ENCODE results near the gene NMRK1.

GRCh38 chr9:75081632-75082031 lies 6.3 kb downstream of the NMRK1 start:
- TF ChIP-seq CTCF (IDR thresholded peaks at IDR 0.05) (no peak), EZH2phosphoT487 (IDR thresholded peaks at IDR 0.05; ENCODE audit: borderline replicate concordance, low read depth) (no peak), ELF1 (IDR thresholded peaks at IDR 0.05) (no peak), REST (IDR thresholded peaks at IDR 0.05; ENCODE audit: low read depth, low read length) (no peak), RXRA (IDR thresholded peaks at IDR 0.05; ENCODE audit: borderline replicate concordance, low read depth) (no peak), JUND (IDR thresholded peaks at IDR 0.05) (no peak), SIN3A (IDR thresholded peaks at IDR 0.05; ENCODE audit: borderline replicate concordance, low read depth, low read length) (no peak), TAF1 (IDR thresholded peaks at IDR 0.05; ENCODE audit: borderline replicate concordance, low read depth, low read length) (no peak), GABPA (IDR thresholded peaks at IDR 0.05; ENCODE audit: low read depth) (no peak), MAX (IDR thresholded peaks at IDR 0.05; ENCODE audit: low read depth) (no peak), EP300 (IDR thresholded peaks at IDR 0.05; ENCODE audit: borderline replicate concordance in 1 of 2, low read depth in 1 of 2, low read length in 1 of 2) (no peak), POLR2AphosphoS5 (IDR thresholded peaks at IDR 0.05; ENCODE audit: low read depth, low read length) (no peak), NRF1 (IDR thresholded peaks at IDR 0.05; ENCODE audit: low read depth, low read length) (no peak)
